K562 (cell line): ENCODE results near the gene ISM1. TPM values are rescaled to one million over a fixed set of nuclear protein-coding genes. Genes with fewer than 3 reads are reported as not detected.
A peak's percentile ranks its signal among the peaks of the same experiment; 100 is the strongest.

ENCODE experiments used
- ATAC-seq: fragments of 200-7000 bp; cut with Tn5 transposase; 3 replicates; pipeline ENCODE4 v1.9.1; 2020; ENCODE audit warnings: moderate library complexity
- BruUV-seq: library from RNA; stranded (reverse); fragments of 400-500 nt; replicated peaks from 2 replicates; lab custom pipeline; 2021; lab: Mats Ljungman, UMichigan
- CTCF ChIA-PET: fragments of 300-600 bp; formaldehyde crosslinking; extraction: SDS; loops from one replicate; lab custom pipeline; 2021; ENCODE audit warnings: low intra/inter-chr PET ratio; lab: Yijun Ruan, JAX
- POLR2A ChIA-PET: fragments of 300-600, 350-650 bp; sonication (Branson Sonifier 250); formaldehyde crosslinking; extraction: SDS; loops from one replicate; lab custom pipeline; 2021; ENCODE audit warnings: antibody characterized with exemption, inconsistent platforms; lab: Yijun Ruan, JAX
- DNase-seq, 4 experiments: peaks; one replicate each; pipeline versions ENCODE4 v3.0.0 to v3.0.0-alpha.2; 2011 to 2018; ENCODE audit warnings: low spot score in 3 of 4, mixed read lengths in 3 of 4; ENCODE audit errors: extremely low read depth in 1 of 4
- FAIRE-seq: peaks from 2 replicates; lab custom pipeline; 2011; peaks lifted over from hg19 to GRCh38; lab: Jason Lieb, UNC
- H2AFZ ChIP-seq: 2 replicates; pipeline ENCODE4 v1.6.0; 2011; ENCODE audit warnings: low read depth, low read length, control low read depth, inconsistent platforms
- H3K27ac ChIP-seq: fragments of 200-600 bp; 3 replicates; pipeline ENCODE4 v1.8.0; 2011; ENCODE audit warnings: low read depth, mild to moderate bottlenecking, control low read depth, inconsistent platforms, low read length, moderate library complexity, mixed read lengths; ENCODE audit errors: extremely low read depth
- H3K27me3 ChIP-seq, 2 experiments: fragments of 300-600 bp in 1 of 2; 2 replicates in 1 of 2; 3 replicates in 1 of 2; pipeline versions ENCODE4 v1.6.0 to v1.8.0; 2011; ENCODE audit warnings: inconsistent platforms in 2 of 2, low read length in 2 of 2, mild to moderate bottlenecking in 1 of 2, mixed read lengths in 1 of 2, moderate library complexity in 1 of 2; ENCODE audit not compliant: control insufficient read depth in 2 of 2, insufficient read depth in 2 of 2
- H3K36me3 ChIP-seq: fragments of 300-600 bp; 3 replicates; pipeline ENCODE4 v1.8.0; 2011; ENCODE audit warnings: mild to moderate bottlenecking, low read length, inconsistent platforms; ENCODE audit not compliant: control insufficient read depth, insufficient read depth
- H3K4me1 ChIP-seq, 2 experiments: fragments of 200-600 bp in 1 of 2; replicated peaks in 1 of 2; 2 replicates in 1 of 2; 3 replicates in 1 of 2; pipeline versions ENCODE4 v1.5.1 to v1.8.0; 2011; ENCODE audit warnings: inconsistent platforms in 2 of 2, low read length in 2 of 2, mild to moderate bottlenecking in 1 of 2, mixed read lengths in 1 of 2, moderate library complexity in 1 of 2; ENCODE audit not compliant: control insufficient read depth in 2 of 2, insufficient read depth in 2 of 2
- H3K4me2 ChIP-seq: 2 replicates; pipeline ENCODE4 v1.6.1; 2011; ENCODE audit warnings: low read length, control low read depth, inconsistent platforms, mixed read lengths; ENCODE audit not compliant: insufficient read depth
- H3K4me3 ChIP-seq: fragments of 200-600 bp; sonication (generic), shearing (Covaris generic); 2 replicates; pipeline ENCODE4 v1.5.1; 2016; ENCODE audit warnings: control low read depth, inconsistent platforms
- H3K79me2 ChIP-seq: fragments of 200-600 bp; 3 replicates; pipeline ENCODE4 v1.8.0; 2011; ENCODE audit warnings: low read length, inconsistent platforms; ENCODE audit not compliant: control insufficient read depth, insufficient read depth
- H3K9ac ChIP-seq, 2 experiments: 2 replicates each; pipeline versions ENCODE4 v1.6.0 to v1.6.1; 2011; ENCODE audit warnings: low read depth in 2 of 2, low read length in 2 of 2, control low read depth in 1 of 2, inconsistent platforms in 1 of 2, mild to moderate bottlenecking in 1 of 2, mixed read lengths in 1 of 2; ENCODE audit not compliant: insufficient read depth in 1 of 2
- H3K9me1 ChIP-seq: one replicate; pipeline ENCODE4 v1.6.0; 2011; ENCODE audit warnings: inconsistent platforms, mild to moderate bottlenecking, low read length, moderate library complexity; ENCODE audit not compliant: control insufficient read depth, insufficient read depth
- H3K9me3 ChIP-seq: replicated peaks from 2 replicates; pipeline ENCODE4 v1.5.1; 2011; ENCODE audit warnings: low read depth, low read length, inconsistent platforms; ENCODE audit not compliant: control insufficient read depth, insufficient read depth
- H4K20me1 ChIP-seq: replicated peaks from 2 replicates; pipeline ENCODE4 v1.6.1; 2011; ENCODE audit warnings: low read length, inconsistent platforms, mixed read lengths; ENCODE audit not compliant: control insufficient read depth, insufficient read depth
- L3MBTL2 ChIP-seq: fragments of 450-650 bp; IDR thresholded peaks from 2 replicates; pipeline ENCODE4 v1.6.1; 2016; ENCODE audit warnings: mild to moderate bottlenecking, moderate library complexity
- RBM17 ChIP-seq: fragments of 200-400 bp; formaldehyde crosslinking; IDR thresholded peaks from 2 replicates; pipeline ENCODE4 v1.6.1; 2017; ENCODE audit warnings: low read depth, mild to moderate bottlenecking, low read length, borderline replicate concordance
- ZKSCAN3 ChIP-seq: fragments of 250-450 bp; sonication (Bioruptor Pico); IDR thresholded peaks from 2 replicates; pipeline ENCODE4 v1.4.0; 2020
- ZNF311 ChIP-seq: fragments of 250-450 bp; sonication (Bioruptor Pico); IDR thresholded peaks from 2 replicates; pipeline ENCODE4 v1.4.0; 2020; ENCODE audit warnings: mild to moderate bottlenecking, moderate library complexity
- ZNF324 ChIP-seq: fragments of 250-450 bp; sonication (Bioruptor Pico); IDR thresholded peaks from 2 replicates; pipeline ENCODE4 v1.4.0; 2020; ENCODE audit warnings: mild to moderate bottlenecking
- WGBS: fragments of 100-300 bp; shearing (Covaris generic); methylation state at CpG from one replicate; pipeline ENCODE4 v1.1.6; 2016; ENCODE audit warnings: low coverage, mixed read lengths; ENCODE audit not compliant: insufficient coverage; ENCODE audit errors: missing lambda C conversion rate; 5-methylcytosine and 5-hydroxymethylcytosine counted together
- in situ Hi-C: fragments of 300-500 bp; cut with MboI; formaldehyde crosslinking; loops from 4 replicates; pipeline ENCODE4 v1.15.0; 2018; ENCODE audit warnings: inconsistent platforms, mixed read lengths
- intact Hi-C: fragments of 100-400 bp; cut with micrococcal nuclease; formaldehyde crosslinking; loops from 2 replicates; pipeline ENCODE4 v1.14.2; 2022
- polyA plus RNA-seq, 8 experiments: library from polyadenylated mRNA; depleted of rRNA in 4 of 8; stranded (reverse) in 5 of 8; unstranded in 3 of 8; fragments of >200 nt; fragmentation: Nextera tagmentation in 2 of 8; fragmentation: Illumina TruSeq in 1 of 8; extraction: Ambion mirVana in 2 of 8; extraction: Trizol in 1 of 8; gene quantifications; 2 replicates each; pipeline versions ENCODE4 v1.2.1 to v1.2.3, GENCODE V29; 2011 to 2014; ENCODE audit warnings: inconsistent platforms in 1 of 8, missing spikeins in 1 of 8
- total RNA-seq, 7 experiments: library from RNA; depleted of rRNA in 6 of 7; stranded (reverse); fragments of >200 nt in 6 of 7; fragmentation: Illumina TruSeq in 2 of 7; extraction: Trizol in 2 of 7; gene quantifications; 2 replicates each; pipeline versions ENCODE4 v1.2.1 to v1.2.3, GENCODE V29; 2011 to 2021; ENCODE audit warnings: low replicate concordance in 1 of 7
- TF ChIP-seq, protein P1 (sequence below), 2 experiments: fragments of 250-450 bp in 1 of 2; fragments of 450-650 bp in 1 of 2; sonication (Bioruptor Pico) in 1 of 2; IDR thresholded peaks; 2 replicates each; pipeline versions ENCODE4 v1.6.1 to v1.8.0; 2016 to 2021; ENCODE audit warnings: mild to moderate bottlenecking in 2 of 2, moderate library complexity in 2 of 2, missing compliant biosample characterization in 1 of 2, missing genetic modification characterization in 1 of 2

The ISM1 gene
- total and polyA plus RNA-seq, 9 of the 15 experiments (the other 6 are each of a cell fraction or from before 2014, with no cell fraction given): not detected

DNA sequence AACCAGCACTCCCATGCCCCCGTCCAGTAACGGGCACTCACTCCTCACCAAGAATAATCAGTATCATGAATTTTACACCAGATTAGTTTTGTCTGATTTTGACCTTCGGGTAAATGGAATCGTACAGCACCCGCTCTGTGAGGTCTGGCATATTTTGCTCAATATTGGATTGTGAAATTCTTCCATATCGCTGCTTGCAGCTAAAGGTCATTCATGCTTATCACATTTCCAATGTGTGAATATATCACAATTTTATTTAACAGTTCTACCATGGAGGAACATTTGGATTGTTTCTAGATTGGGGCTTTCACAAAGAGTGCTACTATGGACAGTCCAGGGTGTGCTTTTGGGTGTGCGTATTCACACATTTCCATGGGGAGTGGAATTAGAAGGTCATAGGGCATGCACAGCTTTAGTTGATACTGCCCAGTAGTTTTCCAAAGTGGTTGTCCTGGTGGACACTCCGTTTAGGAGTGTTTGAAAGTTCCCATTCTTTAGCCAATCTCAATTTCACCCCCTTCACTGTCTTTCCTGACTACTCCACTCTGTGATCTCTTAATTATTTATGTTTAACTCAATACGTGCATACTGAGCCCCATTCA is 86.6 kb downstream of the ISM1 start:
- WGBS: 2% methylated on average over 9 of the region's 9 CpGs
- no peaks in the 10 kb centered on the region for H3K36me3 ChIP-seq
- intact Hi-C loops (no loop called here), in situ Hi-C loops (no loop called here)
- no peak overlapping the region for H3K4me3 ChIP-seq
- no peaks in the 10 kb centered on the region; a peak in 1 of 5 replicates for H3K27me3 ChIP-seq
- H2AFZ ChIP-seq: no peak overlapping the region
- ATAC-seq: no peak
- CTCF ChIA-PET: no interaction called here
- H3K9me1 ChIP-seq: no peaks in the 10 kb centered on the region
- no peak overlapping the region for H3K9ac ChIP-seq
- no peaks in the 10 kb centered on the region for H3K9me3 ChIP-seq
- DNase-seq: no peak
- H3K4me2 ChIP-seq: no peak overlapping the region
- no peaks in the 10 kb centered on the region for H3K79me2 ChIP-seq
- BruUV-seq: no TSS peak
- no peak overlapping the region for H3K27ac ChIP-seq
- no peaks in the 10 kb centered on the region for H4K20me1 ChIP-seq
- POLR2A ChIA-PET: no interaction called here
- no peak for FAIRE-seq
- H3K4me1 ChIP-seq: no peaks in the 10 kb centered on the region
- TF ChIP-seq ZNF324 (CRISPR knock-in tag) (no peak), ZKSCAN3 (no peak), RBM17 (no peak), L3MBTL2 (no peak), ZNF311 (CRISPR knock-in tag) (no peak)
- TF ChIP-seq, protein P1, sequence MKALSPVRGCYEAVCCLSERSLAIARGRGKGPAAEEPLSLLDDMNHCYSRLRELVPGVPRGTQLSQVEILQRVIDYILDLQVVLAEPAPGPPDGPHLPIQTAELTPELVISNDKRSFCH (CRISPR knock-in tag; IDR thresholded peaks at IDR 0.05): no peak
- TF ChIP-seq, protein P1 (tag; IDR thresholded peaks at IDR 0.05): peak; percentile 79; the same call in 1 of the 2 replicates
- TF ChIP-seq, all 486 proteins: peak for 1
